ENCODE data around the gene GCSH.

Gene GCSH

GRCh38 chr16:81107511-81107910, 11.3 kb upstream of the GCSH start:
- H4K20me1 ChIP-seq (ENCODE audit: insufficient read depth, low read length): no peaks in the 10 kb centered on the region
- H3K9me2 ChIP-seq (replicated peaks; ENCODE audit: insufficient read depth, low read length): no peaks in the 10 kb centered on the region
- DNase-seq: no peak
- no peaks in the 10 kb centered on the region for H3K79me2 ChIP-seq (ENCODE audit: low read length)
- H3K4me3 ChIP-seq (ENCODE audit: low read length): no peak overlapping the region
- no peaks in the 10 kb centered on the region for H3K36me3 ChIP-seq (replicated peaks; ENCODE audit: insufficient read depth, low read length)
- no peaks in the 10 kb centered on the region for H3K9me3 ChIP-seq (replicated peaks; ENCODE audit: insufficient read depth, low read length)
- H3K4me1 ChIP-seq (ENCODE audit: low read length): no peaks in the 10 kb centered on the region
- H3K4me2 ChIP-seq (ENCODE audit: low read depth, low read length): no peak overlapping the region
- H3K27me3 ChIP-seq (replicated peaks; ENCODE audit: insufficient read depth, low read length): no peaks in the 10 kb centered on the region
- no peak overlapping the region for H3K9ac ChIP-seq (ENCODE audit: low read length)
- H3K27ac ChIP-seq (ENCODE audit: low read length): no peak overlapping the region
- H3F3A ChIP-seq (ENCODE audit: insufficient read depth, low read length): no peaks in the 10 kb centered on the region
- TF ChIP-seq EZH2phosphoT487 (IDR thresholded peaks at IDR 0.05; ENCODE audit: low read length): no peak
- TF ChIP-seq EZH2 (optimal IDR thresholded peaks at IDR 0.05; ENCODE audit: low read depth, low read length): no peak
- no peak for TF ChIP-seq CTCF (IDR thresholded peaks at IDR 0.05; ENCODE audit: low read length)
- no peak overlapping the region for H2AFZ ChIP-seq (ENCODE audit: low read length)

DNA sequence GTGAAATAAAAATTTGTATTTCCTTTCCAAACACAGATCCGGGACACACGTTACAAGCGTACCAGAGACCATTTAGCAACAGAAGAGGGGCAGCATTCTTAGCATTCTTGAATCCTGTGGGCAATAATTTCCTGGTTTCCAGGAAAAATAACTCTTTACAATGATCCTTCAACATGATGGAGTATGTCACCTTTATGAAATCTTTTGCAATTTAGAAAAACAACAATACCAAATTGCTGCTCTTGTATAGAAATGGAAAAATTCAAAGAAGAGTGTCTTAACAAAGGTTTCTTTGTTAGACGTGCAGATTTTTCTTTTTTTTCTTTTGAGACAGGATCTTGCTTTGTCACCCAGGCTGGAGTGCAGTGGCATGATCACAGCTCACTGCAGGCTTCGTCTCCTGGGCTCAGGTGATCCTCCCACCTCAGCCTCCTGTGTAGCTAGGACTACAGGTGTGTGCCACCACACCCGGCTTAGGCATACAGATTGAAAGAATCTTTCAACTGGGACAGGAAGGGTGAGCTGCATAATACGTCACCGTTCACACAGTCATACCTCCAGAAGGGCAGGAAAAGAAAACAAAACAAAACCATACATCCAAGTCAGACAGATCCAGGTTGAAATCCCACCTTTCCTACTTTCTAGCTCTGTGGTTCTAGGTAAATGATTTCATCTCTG, 10.8 kb upstream of the GCSH start:
- H3K27ac ChIP-seq (ENCODE audit: low read length): no peak overlapping the region
- no peaks in the 10 kb centered on the region for H3K79me2 ChIP-seq (ENCODE audit: low read length)
- DNase-seq: no peak
- H2AFZ ChIP-seq (ENCODE audit: low read length): no peak overlapping the region
- no peaks in the 10 kb centered on the region for H4K20me1 ChIP-seq (ENCODE audit: insufficient read depth, low read length)
- no peaks in the 10 kb centered on the region for H3K9me3 ChIP-seq (replicated peaks; ENCODE audit: insufficient read depth, low read length)
- no peaks in the 10 kb centered on the region for H3F3A ChIP-seq (ENCODE audit: insufficient read depth, low read length)
- no peak overlapping the region for H3K4me2 ChIP-seq (ENCODE audit: low read depth, low read length)
- H3K9me2 ChIP-seq (replicated peaks; ENCODE audit: insufficient read depth, low read length): no peaks in the 10 kb centered on the region
- H3K4me3 ChIP-seq (ENCODE audit: low read length): no peak overlapping the region
- H3K9ac ChIP-seq (ENCODE audit: low read length): no peak overlapping the region
- TF ChIP-seq CTCF (IDR thresholded peaks at IDR 0.05; ENCODE audit: low read length): no peak
- H3K36me3 ChIP-seq (replicated peaks; ENCODE audit: insufficient read depth, low read length): no peaks in the 10 kb centered on the region
- H3K4me1 ChIP-seq (ENCODE audit: low read length): no peaks in the 10 kb centered on the region
- no peaks in the 10 kb centered on the region for H3K27me3 ChIP-seq (replicated peaks; ENCODE audit: insufficient read depth, low read length)

DNA sequence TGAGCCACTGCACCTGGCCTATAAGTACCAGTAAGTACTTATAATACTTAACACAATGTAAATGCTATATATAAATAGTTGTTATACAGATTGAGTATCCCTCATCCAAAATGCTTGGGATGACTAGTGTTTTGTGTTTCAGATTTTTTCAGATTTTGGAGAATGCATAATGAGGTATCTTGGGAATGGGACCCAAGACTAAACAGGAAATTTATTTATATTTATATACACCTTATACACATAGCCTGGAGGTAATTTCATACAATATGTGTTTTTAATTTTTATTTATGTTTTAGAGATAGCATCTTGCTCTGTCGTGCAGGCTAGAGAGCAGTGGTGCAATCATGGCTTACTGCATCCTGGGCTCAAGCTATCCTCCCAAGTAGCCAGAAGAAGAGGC, 9.8 kb upstream of the GCSH start:
- H3K36me3 ChIP-seq (replicated peaks; ENCODE audit: insufficient read depth, low read length): no peaks in the 10 kb centered on the region
- H2AFZ ChIP-seq (ENCODE audit: low read length): no peak overlapping the region
- H3K79me2 ChIP-seq (ENCODE audit: low read length): no peaks in the 10 kb centered on the region
- no peak for DNase-seq
- H3K4me2 ChIP-seq (ENCODE audit: low read depth, low read length): no peak overlapping the region
- no peaks in the 10 kb centered on the region for H3F3A ChIP-seq (ENCODE audit: insufficient read depth, low read length)
- H3K27me3 ChIP-seq (replicated peaks; ENCODE audit: insufficient read depth, low read length): no peaks in the 10 kb centered on the region
- H3K9me2 ChIP-seq (replicated peaks; ENCODE audit: insufficient read depth, low read length): no peaks in the 10 kb centered on the region
- H3K9me3 ChIP-seq (replicated peaks; ENCODE audit: insufficient read depth, low read length): no peaks in the 10 kb centered on the region
- no peak overlapping the region for H3K9ac ChIP-seq (ENCODE audit: low read length)
- H4K20me1 ChIP-seq (ENCODE audit: insufficient read depth, low read length): no peaks in the 10 kb centered on the region
- TF ChIP-seq EZH2phosphoT487 (IDR thresholded peaks at IDR 0.05; ENCODE audit: low read length) (no peak), CTCF (IDR thresholded peaks at IDR 0.05; ENCODE audit: low read length) (no peak)
- no peak overlapping the region for H3K4me3 ChIP-seq (ENCODE audit: low read length)
- H3K4me1 ChIP-seq (ENCODE audit: low read length): no peaks in the 10 kb centered on the region
- no peak overlapping the region for H3K27ac ChIP-seq (ENCODE audit: low read length)
